ENCODE data around the gene SLC25A26.
"Not testable (repeated sequence)": the region's sequence is repeated elsewhere in the genome, so short reads cannot be mapped to it uniquely, and the experiment has no call there.

Gene SLC25A26

DNA sequence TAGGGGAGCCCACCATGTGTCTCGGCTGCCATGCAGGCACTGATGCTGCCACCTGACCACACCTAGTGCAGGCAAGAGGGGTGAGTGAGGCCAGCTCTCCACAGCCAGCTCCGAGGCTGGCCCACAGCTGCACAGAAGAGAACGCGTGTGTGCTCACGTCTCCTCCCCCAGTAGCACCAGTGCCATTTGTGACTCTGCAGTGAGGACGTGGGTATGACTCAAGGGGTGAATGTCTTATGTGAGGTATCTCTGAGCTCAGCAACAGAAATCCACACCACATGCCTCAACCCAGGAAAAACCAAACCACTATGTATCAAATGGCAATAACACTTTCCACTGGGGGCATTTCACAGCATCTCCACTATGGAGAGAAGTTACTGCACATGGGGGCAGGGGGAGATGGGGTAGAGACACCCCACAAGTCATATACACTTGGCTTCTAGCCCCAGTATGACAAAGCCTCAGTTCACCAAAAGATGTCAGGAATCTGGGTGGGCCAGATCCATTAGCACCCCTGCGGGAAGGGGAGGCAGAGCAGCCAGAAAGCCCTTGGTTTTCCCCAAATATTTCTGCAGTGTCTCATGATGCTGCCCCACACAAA is 192.4 kb downstream of the SLC25A26 start:
- peak; percentile 42 for DNase-seq

DNA sequence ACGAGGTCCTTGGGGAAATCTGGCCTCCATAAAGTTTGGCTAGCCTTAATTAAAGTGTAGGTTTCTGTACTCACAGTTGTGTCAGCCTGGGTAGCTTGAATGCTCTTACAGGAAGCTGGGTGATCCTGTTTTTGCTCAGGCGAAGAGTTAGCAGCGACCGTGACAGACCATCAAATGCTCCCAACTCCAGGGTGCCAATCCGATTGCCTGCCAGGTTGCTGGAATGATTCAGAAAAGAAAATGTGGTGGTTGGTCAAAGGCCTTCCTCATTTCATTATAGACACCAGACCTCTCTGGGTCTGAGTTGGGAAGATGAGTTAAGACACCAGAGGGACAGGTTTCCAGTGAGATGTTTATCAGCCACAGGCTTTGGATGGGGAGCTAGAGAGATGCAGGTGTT is 194.0 kb downstream of the SLC25A26 start:
- no peak for DNase-seq

DNA sequence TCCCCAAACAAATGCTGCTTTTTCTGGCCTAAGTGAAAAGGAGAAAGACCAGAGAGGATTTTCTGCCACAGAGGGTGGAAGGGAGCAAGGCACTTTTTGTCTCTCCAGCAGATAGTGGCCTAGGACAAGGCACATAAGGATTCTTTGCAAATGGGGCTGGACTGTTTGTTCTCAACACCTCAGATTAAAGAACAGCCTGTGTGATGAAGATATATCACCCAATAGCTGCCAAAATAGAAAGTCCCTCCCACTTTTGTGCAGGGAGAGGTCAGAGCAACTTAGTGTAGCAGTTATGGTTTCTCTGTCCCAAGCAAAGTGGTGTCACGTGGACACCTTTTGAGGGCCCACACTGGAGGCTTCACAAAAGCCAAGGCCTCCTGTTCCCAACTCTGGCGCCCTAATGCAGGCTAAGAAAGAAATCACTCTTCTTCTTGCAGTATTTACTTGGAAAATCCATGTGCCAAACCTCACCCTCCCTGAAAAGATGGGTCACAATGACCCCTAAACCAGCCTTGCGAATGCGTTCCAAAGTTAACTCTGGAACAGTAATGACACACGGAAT is 195.1 kb downstream of the SLC25A26 start:
- no peak for DNase-seq

DNA sequence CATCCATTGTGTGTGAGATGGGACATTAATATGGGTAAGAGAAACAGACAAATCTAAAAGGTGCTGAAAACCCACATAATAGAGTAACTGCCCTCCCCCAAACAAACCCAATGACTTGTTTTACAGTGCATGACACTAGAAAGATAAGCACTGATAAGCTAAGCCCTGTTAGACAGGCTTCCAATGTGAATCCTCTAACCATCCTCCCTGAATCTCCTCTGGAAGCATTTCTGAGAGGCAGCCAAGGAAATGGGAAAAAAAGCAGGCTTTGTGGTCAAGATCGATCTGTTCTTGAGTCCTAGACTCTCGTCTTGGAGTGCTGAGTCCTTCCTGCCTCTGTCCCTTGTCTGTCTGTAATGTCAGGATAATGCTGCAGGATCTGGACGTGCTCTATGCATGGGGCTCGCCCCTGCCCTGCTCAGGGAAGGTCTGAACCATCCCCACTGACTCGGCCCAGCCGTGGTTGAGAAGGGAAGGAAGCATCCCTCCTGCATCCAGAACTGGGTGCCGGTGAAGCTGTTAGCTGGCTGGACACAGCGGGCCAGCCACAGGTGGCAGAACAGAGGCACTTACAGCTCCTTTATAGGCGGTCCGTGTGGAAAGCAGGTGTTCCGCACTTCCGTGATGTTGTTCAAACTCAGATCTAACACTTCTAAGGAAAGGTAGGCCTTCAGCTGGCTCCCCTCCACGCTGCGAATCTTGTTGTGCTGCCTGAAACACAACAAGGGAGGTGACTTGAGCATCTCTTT is 195.9 kb downstream of the SLC25A26 start:
- no peak for DNase-seq

DNA sequence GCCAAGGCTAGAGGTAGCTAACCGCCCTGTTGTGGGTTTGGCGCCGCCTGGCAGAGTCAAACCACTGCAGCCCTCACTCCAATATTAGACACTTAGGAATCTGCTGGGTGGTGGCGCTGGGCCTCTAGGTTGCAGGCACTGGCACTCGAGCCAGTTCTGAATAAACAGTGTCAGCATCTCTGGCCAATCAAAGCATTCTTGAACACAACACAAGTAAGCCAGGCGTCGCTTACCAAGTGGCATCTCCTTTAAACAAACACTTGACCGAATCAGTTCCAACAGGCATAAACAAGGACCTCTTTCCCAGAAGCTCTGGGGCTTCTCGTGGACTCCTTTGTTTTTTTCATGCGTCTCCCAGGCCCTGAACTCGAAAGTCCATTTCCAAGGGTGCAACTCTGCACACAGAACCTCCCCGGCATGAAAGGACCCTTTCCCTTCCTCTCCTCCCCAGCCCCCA is 197.7 kb downstream of the SLC25A26 start:
- DNase-seq, result no peak

DNA sequence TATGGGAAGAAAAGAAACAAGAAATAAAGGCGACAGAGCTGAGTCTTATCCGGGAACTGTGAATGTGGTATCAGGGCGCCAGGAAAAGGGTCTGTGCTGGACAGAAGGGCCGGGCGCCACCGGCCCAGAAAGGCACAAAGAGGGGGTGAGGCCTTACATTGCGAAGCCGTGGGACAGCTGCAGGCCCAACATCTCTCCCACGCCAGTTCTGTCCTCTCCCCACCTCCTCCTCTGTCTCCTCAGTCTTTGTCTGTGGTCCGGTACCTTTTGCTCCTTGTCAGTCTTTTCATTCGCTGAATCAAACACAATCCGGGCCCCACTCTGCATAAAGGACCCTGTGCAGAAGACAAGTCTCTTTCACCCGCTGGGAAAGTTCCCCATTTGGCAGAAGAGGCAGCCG is 198.2 kb downstream of the SLC25A26 start:
- no peak for DNase-seq

DNA sequence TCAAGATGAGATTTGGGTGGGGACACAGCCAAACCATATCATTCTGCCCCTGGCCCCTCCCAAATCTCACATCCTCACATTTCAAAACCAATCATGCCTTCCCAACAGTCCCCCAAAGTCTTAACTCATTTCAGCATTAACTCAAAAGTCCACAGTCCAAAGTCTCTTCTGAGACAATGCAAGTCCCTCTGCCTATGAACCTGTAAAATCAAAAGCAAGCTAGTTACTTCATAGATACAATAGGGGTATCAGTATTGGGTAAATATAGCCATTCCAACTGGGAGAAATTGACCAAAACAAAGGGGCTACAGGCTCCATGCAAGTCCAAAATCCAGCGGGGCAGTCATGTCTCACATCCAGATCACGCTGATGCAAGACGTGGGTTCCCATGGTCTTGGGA is 200.3 kb downstream of the SLC25A26 start:
- not testable (repeated sequence) for DNase-seq

DNA sequence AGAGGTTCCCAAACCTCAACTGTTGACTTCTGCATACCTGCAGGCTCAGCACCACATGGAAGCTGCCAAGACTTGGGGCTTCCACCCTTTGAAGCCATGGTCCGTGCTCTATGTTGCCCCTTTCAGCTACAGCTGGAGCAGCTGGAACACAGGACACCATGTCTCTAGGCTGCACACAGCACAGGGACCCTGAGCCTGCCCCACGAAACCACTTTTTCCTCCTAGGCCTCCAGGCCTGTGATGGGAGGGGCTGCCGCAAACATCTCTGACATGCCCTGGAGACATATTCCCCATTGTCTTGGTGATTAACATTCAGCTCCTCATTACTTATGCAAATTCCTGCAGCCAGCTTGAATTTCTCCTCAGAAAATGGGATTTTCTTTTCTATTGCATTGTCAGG is 201.1 kb downstream of the SLC25A26 start:
- DNase-seq, result not testable (repeated sequence)

DNA sequence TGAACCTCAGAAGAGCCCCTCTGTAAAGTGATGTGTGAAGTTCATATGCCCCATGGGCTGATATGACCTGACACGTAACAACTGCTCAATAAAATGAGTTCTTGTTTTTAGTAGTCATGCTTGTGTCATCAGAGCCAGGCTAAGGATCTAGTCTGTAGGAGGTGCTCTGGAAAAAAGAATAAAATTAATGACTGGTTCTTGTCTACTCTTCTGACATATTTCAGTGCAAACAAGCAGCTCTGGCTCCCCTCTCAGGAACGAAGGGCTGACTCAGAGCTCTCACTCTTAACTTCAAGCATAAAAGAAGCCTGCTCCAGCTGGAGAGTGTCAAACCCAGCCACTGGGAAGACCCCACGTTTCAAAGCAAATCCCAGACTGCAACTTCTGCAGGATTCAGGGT is 203.0 kb downstream of the SLC25A26 start:
- DNase-seq, result no peak

DNA sequence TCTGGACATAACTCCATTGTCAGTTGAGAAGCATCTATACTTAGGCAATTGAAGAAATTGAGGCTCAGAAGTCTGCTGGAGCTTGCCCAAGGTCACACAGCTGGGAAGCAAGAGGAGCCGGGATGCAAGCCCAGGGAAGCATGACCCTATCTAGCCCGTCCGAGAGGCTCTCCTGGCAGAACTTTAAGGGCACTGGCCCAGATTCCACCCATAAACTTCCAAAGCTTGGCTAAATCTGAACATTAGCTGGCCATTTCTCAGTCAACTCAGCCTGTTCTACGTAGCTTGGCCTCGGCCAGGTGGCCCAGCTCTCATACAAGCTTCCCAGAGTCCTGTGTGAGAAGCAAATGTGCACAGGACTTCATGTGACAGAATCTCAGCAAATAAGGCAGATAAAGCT is 204.2 kb downstream of the SLC25A26 start:
- DNase-seq, result no peak

DNA sequence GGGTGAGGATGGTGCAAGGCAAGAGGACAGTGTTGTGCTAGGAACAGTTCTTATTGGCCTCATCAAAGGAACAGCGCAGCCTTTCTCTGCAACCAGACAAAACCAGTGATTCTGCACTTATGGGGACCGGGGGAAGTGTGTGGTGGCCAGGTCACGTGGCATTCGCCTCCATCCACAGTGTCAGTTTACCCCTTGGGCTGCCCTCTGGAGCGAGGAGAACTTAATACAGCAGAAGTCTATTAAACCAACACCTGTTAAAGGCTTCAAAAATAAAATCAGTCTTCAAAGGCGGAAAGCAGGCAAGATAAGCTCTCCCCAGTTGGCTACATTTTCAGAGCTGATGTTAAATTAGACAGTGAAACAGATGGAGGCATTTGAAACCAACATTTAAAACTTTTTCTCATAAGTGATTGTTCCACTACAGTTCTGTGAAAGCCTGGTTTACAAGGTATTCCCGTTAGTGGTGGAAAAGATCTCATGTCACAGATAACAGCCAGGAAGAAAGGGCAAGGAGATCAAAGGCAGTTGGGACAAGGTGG is 204.8 kb downstream of the SLC25A26 start:
- no peak for DNase-seq

DNA sequence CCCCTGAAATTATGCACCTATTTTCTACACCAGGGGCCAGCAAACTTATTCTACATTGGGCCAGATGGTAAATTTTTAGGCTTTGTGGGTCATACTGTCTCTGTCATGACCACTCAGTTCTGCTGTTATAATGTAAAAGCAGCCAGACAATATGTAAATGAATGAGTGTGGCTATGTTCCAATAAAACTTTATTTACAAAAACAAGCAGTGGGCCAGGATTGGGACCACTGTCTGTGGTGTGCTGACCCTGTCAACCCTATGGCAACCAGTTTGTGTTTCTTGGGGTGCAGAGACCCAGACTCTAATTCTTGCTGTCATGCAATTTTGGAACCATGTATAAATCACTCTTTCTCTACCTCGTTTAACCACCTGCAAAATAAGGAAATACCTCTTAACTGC is 205.3 kb downstream of the SLC25A26 start:
- DNase-seq, result no peak

DNA sequence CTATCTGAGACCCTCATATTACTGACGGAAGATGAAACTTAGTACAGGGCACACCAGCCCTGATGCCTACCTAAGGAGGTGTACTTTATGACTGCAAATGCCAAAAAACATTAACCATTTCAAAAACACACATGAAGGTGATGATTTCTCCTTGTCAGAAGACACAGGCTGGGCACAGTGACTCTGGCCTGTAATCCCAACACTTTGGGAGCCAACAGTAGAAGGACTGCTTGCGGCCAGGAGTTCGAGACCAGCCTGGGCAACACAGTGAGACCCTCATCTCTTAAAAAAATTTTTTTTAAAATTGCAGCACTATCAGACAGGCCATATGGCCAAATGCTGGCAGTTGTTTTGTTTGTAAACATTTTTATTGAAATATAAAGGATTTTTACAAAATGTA is 206.6 kb downstream of the SLC25A26 start:
- no peak for DNase-seq

DNA sequence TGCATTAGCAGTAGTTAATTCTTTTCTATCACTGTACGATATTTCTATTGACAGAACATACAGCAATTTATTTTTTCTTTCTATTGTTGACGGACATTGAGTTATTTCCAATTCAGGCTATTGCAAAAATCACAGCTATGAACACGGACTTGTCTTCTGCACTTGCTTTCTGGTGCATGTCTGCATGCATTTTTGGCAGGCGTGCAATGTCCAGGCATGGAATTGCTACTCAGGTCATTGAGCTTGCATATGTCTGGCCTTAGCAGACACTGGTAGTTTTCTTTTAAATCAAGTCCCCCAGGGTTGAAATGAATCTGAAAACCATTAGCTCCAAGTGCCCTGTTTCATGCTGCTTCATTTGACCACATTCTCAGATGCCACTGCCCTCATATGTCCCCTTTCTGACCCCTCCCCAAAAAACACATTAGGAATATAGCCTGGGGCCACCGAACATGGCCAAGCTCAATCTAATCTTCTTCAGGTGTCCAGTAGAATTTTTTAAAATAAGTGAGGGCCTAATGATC is 207.2 kb downstream of the SLC25A26 start:
- no peak for DNase-seq
